GM23248 (cell line): ENCODE results near the gene FCN1.

Experiments used
- EZH2 ChIP-seq: fragments of 200-600 bp; sonication (generic); IDR thresholded peaks from 2 replicates; pipeline ENCODE4 v1.6.1; 2018; ENCODE audit warnings: antibody characterized with exemption, mild to moderate bottlenecking; ENCODE audit not compliant: insufficient read depth, poor library complexity, severe bottlenecking
- EZH2phosphoT487 ChIP-seq: fragments of 200-600 bp; sonication (generic); IDR thresholded peaks from 2 replicates; pipeline ENCODE4 v1.6.1; 2018; ENCODE audit warnings: antibody characterized with exemption, moderate library complexity, mild to moderate bottlenecking, low read depth; ENCODE audit not compliant: insufficient read depth

DNA sequence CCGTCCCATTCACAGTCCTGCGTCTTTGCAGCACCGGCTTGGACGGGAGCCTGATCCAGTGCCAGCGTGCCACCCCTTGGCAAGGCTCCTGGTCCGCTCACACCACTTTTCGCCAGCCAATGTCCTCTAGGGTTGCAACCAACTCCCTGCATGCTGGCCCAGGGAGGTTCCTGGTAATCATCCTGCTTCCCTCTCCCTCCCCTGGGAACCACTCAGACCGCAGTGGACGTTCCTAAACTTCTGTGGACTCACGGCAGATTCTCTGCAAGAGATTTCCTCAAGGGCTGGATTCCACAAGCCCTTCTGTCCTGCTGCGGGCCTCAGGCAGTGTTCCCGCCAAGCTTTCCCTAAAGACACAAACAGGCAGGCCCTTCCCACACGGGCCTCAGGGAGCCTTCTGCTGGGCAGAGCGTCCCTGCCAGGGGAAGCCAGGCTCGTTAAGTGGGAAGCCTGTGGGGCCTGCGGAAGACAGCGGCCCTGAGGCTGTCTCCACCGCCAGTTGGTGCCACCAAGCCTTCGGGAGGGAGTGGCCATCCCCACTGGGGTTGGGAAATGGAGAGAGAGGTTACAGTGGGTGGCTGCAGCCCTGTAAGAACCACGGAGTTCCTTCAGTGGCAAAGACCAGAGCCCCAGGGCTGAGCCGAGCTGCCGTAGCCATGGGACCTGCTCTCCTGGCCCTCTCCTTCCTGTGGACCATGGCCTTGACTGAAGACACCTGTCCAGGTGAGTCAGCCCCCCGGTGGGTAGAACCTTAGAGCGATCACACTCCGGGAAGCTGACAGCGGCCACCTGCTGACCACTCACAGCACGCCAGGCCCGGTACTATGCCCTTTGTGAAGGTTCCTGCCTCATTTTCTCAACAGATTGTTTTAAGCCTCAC, 53.5 kb downstream of the FCN1 start:
- no peak for TF ChIP-seq EZH2phosphoT487
- no peak for TF ChIP-seq EZH2
